ENCODE results near the gene FOXJ2. TPM values are rescaled to one million over a fixed set of nuclear protein-coding genes. Genes with fewer than 3 reads are reported as not detected.
"Not testable (repeated sequence)": the region's sequence is repeated elsewhere in the genome, so short reads cannot be mapped to it uniquely, and the experiment has no call there.

Gene FOXJ2
- total RNA-seq, result 10 to 100 TPM in 2 of 8 experiments, 1 to 10 TPM in 6; 4.5 to 12.8 (median 7.9) TPM

DNA sequence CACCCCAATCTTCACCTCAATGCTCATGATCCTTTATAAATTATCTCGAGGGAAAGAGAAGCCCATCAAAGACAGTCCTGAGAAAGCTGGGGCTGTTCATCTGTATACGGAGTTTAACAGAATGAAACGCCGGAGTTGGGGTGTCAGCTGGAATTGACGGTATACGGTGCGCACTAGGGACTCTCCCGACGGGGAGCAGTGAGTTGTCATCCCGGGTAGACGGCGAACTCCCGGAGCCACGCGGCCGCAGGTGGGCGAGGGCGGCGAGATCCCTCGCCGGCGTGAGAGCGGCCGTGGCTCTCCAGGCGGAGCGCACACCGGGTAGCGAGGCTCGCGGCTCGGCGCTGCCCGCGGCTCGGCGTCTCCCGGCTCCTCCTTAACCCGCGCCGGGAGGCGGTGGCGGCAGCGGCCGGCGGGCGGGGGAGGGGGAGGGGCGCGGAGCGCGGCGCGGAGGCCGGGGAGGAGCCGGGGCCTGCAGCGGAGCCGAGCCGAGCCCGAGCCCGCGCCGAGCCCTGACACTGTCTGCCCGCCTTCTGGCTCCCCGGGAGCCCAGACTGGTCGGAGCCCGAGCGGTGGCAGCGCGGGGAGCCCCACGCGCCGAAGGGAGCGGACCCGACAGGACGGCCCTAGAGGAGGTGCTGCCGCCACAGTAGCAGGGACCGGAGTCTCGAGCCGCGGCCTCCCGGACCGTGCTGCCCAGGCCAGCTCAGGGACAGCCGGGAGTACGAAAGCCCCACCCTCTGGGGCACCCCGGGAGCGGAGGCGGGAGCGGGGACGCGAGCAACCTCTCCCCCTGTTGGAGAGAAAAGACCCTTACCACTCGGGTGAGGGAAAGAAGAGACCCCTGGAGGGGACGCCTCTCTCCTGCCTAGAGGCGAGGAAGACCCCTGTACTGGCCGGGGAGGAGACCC lies at the start of gene FOXJ2:
Gene FOXJ2, plus strand, starts transcription at position 475 of the 911 bp plus-strand sequence. CDS start 7,117 bp downstream, outside the sequence.
- 0 to 7% (median 0%) methylated on average over 2 to 14 of the region's 93 CpGs; no CpG with 5 or more reads in 5 of the 10 experiments for WGBS, 10 experiments
- in situ Hi-C loops (cut with MboI; ENCODE audit: low pct_unique_long_range_greater_than_20kb in 2 of 9, low sequenced_read_pairs in 9 of 9, unreplicated experiment in 9 of 9), result no loop called here
- peaks cover 20 to 22% of the 10 kb centered on the region in 2 donors for H3K4me1 ChIP-seq (replicated peaks in 1 of 2)
- peak; percentile 78 to 88 (median 86) for ATAC-seq (replicated peaks in 6 of 8)
- H3K27ac ChIP-seq, result peak within 1 kb of the TSS; percentile 64 to 75
- peak within 1 kb of the TSS; percentile 60 to 87 (median 79) for H3K4me3 ChIP-seq

DNA sequence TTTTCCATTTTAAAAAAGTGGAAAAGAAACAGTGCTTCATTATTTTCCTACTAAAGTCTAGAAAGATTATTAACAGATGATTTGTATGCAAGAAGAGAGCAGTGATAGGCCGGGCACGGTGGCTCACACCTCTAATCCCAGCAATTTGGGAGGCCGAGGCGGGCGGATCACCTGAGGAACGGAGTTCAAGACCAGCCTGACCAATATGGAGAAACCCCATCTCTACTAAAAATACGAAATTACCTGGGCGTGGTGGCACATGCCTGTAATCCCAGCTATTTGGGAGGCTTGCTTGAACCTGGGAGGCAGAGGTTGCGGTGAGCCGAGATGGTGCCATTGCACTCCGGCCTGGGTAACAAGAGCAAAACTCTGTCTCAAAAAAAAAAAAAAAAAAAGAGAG lies 49.5 kb upstream of the FOXJ2 start:
- 60 to 100% (median 91%) methylated on average over 2 to 10 of the region's 11 CpGs; no CpG with 5 or more reads in 2 of the 10 experiments for WGBS, 10 experiments
- in situ Hi-C loops (cut with MboI; ENCODE audit: low pct_unique_long_range_greater_than_20kb in 2 of 9, low sequenced_read_pairs in 9 of 9, unreplicated experiment in 9 of 9), result loop anchor here in 4 of 9 experiments (25.0 kb wide), 1 partner anchor 121 kb away; the partner anchor contains the start of gene SLC2A14 (in 4 of the 4)
- H3K27ac ChIP-seq; H3K4me1 ChIP-seq (replicated peaks in 1 of 2); H3K4me3 ChIP-seq; ATAC-seq (replicated peaks in 6 of 8): not testable (repeated sequence)

DNA sequence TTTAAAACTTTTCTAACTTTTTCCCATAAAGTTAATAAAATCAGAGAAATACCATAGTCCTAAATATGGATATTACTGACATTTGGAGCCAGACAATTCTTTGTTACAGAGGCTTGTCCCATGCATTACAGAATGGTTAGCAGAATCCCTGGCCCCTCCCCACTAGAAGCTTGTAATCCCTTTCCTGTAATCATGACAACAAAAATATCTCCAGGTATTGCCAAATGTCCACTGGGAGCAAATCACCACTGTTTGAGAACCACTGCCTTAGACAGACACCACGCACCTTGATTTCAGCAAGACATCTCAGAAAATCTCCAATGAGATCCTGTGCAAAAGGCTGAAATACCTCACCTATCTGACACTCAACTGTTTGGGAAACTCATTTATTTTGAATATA lies 49.1 kb upstream of the FOXJ2 start:
- in situ Hi-C loops (cut with MboI; ENCODE audit: low pct_unique_long_range_greater_than_20kb in 2 of 9, low sequenced_read_pairs in 9 of 9, unreplicated experiment in 9 of 9), result loop anchor here in 4 of 9 experiments (25.0 kb wide), 1 partner anchor 121 kb away; the partner anchor contains the start of gene SLC2A14 (in 4 of the 4)
- H3K27ac ChIP-seq; H3K4me1 ChIP-seq (replicated peaks in 1 of 2); ATAC-seq (replicated peaks in 6 of 8); H3K4me3 ChIP-seq: not testable (repeated sequence)
- 80 to 100% (median 100%) methylated on average over 1 of the region's 1 CpG; no CpG with 5 or more reads in 5 of the 10 experiments for WGBS, 10 experiments

DNA sequence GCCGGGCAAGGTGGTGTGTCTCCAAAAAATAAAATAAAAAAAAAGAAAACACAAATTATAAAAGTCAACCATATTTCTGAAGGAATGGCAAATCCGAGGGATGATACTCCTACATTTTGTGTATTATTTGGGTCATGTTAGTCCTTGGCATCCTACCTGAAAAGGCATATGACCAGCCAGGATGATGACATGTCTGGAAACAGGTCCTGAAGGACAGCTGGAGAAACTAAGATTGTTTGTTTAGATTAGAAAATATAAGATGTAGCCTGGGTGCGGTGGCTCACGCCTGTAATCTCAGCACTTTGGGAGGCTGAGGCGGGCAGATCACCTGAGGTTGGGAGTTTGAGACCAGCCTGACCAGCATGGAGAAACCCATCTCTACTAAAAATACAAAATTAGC lies 47.6 kb upstream of the FOXJ2 start:
- 49 to 100% (median 86%) methylated on average over 1 to 5 of the region's 5 CpGs for WGBS, 10 experiments
- Histone ChIP-seq H3K4me3 (no peak overlapping the region), H3K4me1 (replicated peaks in 1 of 2) (no peaks in the 10 kb centered on the region), H3K27ac (no peak overlapping the region)
- no peak for ATAC-seq (replicated peaks in 6 of 8)
- in situ Hi-C loops (cut with MboI; ENCODE audit: low pct_unique_long_range_greater_than_20kb in 2 of 9, low sequenced_read_pairs in 9 of 9, unreplicated experiment in 9 of 9), result loop anchor here in 4 of 9 experiments (25.0 kb wide), 1 partner anchor 123 kb away; the partner anchor contains the start of gene SLC2A14 (in 4 of the 4)

DNA sequence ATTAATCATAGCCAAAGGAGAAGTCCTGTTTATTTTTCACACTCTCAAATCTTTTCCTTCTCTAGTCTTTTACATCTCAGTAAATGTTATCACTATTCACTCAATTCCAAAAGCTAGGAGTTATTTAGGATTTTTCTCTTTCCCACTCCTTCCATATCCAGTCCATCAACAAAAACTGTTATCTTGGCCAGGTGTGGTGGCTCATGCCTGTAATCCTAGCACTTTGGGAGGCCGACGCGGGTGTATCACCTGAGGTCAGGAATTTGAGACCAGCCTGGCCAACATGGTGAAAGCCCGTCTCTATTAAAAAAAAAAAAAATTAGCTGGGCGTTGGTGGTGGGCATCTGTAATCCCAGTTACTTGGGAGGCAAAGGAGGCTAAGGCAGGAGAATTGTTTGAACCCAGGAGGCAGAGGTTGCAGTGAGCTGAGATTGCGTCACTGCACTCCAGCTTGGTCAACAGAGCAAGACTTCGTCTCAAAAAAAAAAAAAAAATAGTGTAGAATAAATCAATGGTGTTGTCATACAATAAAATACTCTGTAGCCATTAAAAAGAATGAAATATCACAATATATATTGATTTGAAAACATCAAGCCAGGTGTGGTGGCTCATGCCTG lies 46.6 kb upstream of the FOXJ2 start:
- in situ Hi-C loops (cut with MboI; ENCODE audit: low pct_unique_long_range_greater_than_20kb in 2 of 9, low sequenced_read_pairs in 9 of 9, unreplicated experiment in 9 of 9), result loop anchor here in 4 of 9 experiments (25.0 kb wide), 1 partner anchor 124 kb away; the partner anchor contains the start of gene SLC2A14 (in 4 of the 4)
- no peak for ATAC-seq (replicated peaks in 6 of 8)

DNA sequence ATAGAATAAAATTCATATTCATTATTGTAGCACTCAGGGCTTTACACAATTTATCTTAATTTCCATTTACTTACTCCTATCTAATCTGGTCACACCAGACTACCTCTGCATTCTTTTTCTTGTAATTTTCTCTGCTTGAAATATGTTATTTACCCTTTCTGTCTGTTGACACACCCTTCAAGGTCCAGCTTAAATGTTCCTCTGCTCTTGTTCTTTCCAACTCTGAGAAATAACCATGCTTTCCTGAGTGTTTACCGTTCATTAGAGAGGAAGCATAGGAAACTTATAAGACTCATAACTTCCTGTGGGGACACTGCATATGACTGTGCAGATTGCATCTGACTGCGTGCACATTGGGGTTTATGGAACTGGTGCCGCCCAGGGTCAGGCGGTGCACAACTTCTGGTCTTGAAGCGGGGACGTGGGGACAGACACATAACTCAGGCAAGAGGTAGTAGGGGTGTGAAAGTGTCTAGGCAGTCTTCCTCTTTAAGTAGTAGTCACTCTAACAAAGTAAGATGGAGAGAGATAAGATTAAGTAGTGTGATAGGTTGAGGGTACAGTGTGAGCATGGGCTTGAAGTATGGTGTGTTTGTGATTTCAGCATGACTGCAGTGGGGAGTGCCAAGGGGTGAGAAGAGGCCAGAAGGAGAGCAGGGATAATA lies 42.6 kb upstream of the FOXJ2 start:
- in situ Hi-C loops (cut with MboI; ENCODE audit: low pct_unique_long_range_greater_than_20kb in 2 of 9, low sequenced_read_pairs in 9 of 9, unreplicated experiment in 9 of 9), result loop anchor here in 7 of 9 experiments (10.0 to 25.0 kb wide), 3 partner anchors 125 to 135 kb away; partner anchors contain the start of gene SLC2A14 (in 4 of the 7)
- peak in 1 of 8 experiments; percentile 8 for ATAC-seq (replicated peaks in 6 of 8)
- 57 to 100% (median 79%) methylated on average over 2 to 6 of the region's 6 CpGs; no CpG with 5 or more reads in 1 of the 10 experiments for WGBS, 10 experiments
- no peaks in the 10 kb centered on the region for H3K4me1 ChIP-seq (replicated peaks in 1 of 2)
- no peak overlapping the region for H3K4me3 ChIP-seq
- no peak overlapping the region for H3K27ac ChIP-seq

More for the DNA sequence above, 46.6 kb upstream of the FOXJ2 start:
- H3K4me3 ChIP-seq, result no peak overlapping the region
- H3K4me1 ChIP-seq (replicated peaks in 1 of 2), result no peaks in the 10 kb centered on the region
- no peak overlapping the region for H3K27ac ChIP-seq
- WGBS, 10 experiments, result 81 to 97% (median 95%) methylated on average over 4 to 7 of the region's 7 CpGs; no CpG with 5 or more reads in 3 of the 10 experiments

DNA sequence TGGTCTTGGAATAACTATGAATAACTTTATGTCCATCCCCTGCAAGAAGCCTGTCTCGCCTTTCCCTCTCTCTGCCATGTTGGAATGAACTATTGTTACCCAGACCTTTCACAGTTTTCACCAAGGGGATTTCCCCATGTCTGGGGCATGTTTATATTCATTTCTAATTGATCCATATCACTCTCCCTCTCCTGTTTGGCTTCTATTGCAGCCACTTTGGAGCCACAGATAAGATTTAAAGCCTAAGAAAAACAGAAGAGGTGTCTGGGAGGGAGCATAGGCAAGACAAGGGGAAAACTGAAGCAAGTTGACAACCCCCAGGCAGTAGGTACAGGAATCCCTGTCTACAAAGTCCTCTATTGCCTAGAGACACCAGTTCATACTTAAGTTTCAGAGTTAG lies 41.0 kb upstream of the FOXJ2 start:
- Histone ChIP-seq H3K27ac (no peak overlapping the region), H3K4me1 (replicated peaks in 1 of 2) (no peaks in the 10 kb centered on the region), H3K4me3 (no peak overlapping the region)
- WGBS, 10 experiments, result 67 to 100% (median 100%) methylated on average over 1 of the region's 1 CpG; no CpG with 5 or more reads in 3 of the 10 experiments
- ATAC-seq (replicated peaks in 6 of 8), result no peak
- in situ Hi-C loops (cut with MboI; ENCODE audit: low pct_unique_long_range_greater_than_20kb in 2 of 9, low sequenced_read_pairs in 9 of 9, unreplicated experiment in 9 of 9), result loop anchor here in 7 of 9 experiments (10.0 to 25.0 kb wide), 3 partner anchors 127 to 137 kb away; partner anchors contain the start of gene SLC2A14 (in 4 of the 7)

DNA sequence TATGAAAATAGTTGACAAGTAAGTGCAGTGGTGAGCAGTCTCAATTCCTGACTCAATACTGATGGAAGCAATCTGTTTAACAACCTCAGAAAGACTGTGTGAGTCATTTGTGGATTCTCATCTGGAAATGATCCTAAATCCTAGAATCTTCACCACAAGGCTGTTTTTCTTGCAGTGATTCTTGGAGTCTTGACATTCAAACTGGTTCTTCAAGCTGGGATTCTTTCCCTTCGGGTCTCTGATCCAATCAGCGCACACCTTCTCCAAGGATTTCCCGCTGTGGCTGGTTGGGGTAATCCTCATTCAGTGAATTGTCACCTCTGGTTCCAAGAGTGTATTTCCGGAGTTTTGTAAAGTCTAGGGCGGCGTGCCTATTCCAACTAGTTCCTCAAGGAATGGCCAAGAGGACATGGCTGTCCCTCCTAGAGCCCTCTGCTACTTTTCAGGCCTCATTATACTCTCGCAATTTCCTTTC lies 37.7 kb upstream of the FOXJ2 start:
- no peak overlapping the region for H3K4me3 ChIP-seq
- ATAC-seq (replicated peaks in 6 of 8), result peak in 7 of 8 experiments; percentile 9 to 55 (median 42)
- in situ Hi-C loops (cut with MboI; ENCODE audit: low pct_unique_long_range_greater_than_20kb in 2 of 9, low sequenced_read_pairs in 9 of 9, unreplicated experiment in 9 of 9), result loop anchor here in 7 of 9 experiments (10.0 to 25.0 kb wide), 3 partner anchors 130 to 140 kb away; partner anchors contain the start of gene SLC2A14 (in 4 of the 7)
- no peak overlapping the region for H3K27ac ChIP-seq
- no peaks in the 10 kb centered on the region for H3K4me1 ChIP-seq (replicated peaks in 1 of 2)
- 0 to 91% (median 67%) methylated on average over 1 to 6 of the region's 7 CpGs; no CpG with 5 or more reads in 4 of the 10 experiments for WGBS, 10 experiments

DNA sequence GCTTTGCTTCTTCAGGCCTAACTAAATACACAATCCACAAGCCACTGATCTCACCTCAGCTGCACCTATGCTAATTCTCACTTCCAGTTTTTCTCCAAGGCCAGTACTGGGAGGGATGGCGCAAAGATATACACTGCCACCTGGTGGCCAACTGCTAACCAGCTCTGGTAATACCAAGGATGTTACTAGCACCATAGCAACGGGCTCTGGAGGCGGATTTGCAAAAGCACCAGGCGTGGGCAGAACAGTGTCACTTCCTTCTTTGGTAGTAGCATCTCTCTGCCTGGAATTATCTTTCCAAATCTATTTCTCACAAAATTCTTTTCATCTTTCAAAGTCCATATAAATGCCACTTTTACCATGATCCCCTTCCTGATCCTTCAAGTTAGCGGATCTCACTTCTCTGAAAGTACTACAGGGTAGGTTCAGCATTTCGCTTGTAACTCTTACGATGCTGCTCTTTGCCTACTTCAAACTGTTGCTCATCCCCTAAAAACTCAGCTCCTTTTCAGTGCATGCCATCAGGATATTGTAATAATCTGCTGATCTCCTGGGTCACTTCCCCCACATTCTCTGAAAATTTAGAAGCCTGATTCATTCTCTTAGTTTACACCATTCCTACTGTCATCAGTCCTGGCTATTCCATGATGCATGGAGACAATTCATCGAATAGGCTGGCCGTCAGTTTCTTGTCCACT lies 37.1 kb upstream of the FOXJ2 start:
- no peak overlapping the region for H3K4me3 ChIP-seq
- in situ Hi-C loops (cut with MboI; ENCODE audit: low pct_unique_long_range_greater_than_20kb in 2 of 9, low sequenced_read_pairs in 9 of 9, unreplicated experiment in 9 of 9), result loop anchor here in 7 of 9 experiments (10.0 to 25.0 kb wide), 3 partner anchors 131 to 141 kb away; partner anchors contain the start of gene SLC2A14 (in 4 of the 7)

DNA sequence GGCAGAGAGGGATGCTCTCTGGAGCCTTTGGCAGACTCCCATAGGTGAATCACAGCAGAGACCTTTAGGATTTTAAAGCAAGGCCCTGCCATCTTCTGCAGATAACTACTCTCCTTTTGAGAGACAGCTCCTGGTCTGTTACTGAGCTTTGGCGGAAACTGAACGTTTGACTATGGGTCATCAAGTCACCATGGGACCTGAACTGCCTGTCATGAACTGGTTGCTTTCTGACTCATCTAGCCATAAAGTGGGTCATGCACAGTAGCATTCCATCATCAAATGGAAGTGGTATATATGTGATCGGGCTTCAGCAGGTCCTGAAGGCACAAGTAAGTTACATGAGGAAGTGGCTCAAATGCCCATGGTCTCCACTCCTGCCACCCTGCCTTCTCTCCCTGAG lies 31.7 kb upstream of the FOXJ2 start:
- H3K4me1 ChIP-seq (replicated peaks in 1 of 2); in situ Hi-C loops (cut with MboI; ENCODE audit: low pct_unique_long_range_greater_than_20kb in 2 of 9, low sequenced_read_pairs in 9 of 9, unreplicated experiment in 9 of 9); H3K4me3 ChIP-seq; ATAC-seq (replicated peaks in 6 of 8); H3K27ac ChIP-seq: not testable (repeated sequence)
- WGBS, 10 experiments, result 60 to 100% (median 91%) methylated on average over 1 to 3 of the region's 3 CpGs; no CpG with 5 or more reads in 4 of the 10 experiments

More for the DNA sequence above, 37.1 kb upstream of the FOXJ2 start:
- H3K4me1 ChIP-seq (replicated peaks in 1 of 2), result no peaks in the 10 kb centered on the region
- H3K27ac ChIP-seq, result no peak overlapping the region
- WGBS, 10 experiments, result 0 to 100% (median 39%) methylated on average over 1 to 8 of the region's 9 CpGs; no CpG with 5 or more reads in 2 of the 10 experiments
- ATAC-seq (replicated peaks in 6 of 8), result peak; percentile 97 to 100 (median 100)

DNA sequence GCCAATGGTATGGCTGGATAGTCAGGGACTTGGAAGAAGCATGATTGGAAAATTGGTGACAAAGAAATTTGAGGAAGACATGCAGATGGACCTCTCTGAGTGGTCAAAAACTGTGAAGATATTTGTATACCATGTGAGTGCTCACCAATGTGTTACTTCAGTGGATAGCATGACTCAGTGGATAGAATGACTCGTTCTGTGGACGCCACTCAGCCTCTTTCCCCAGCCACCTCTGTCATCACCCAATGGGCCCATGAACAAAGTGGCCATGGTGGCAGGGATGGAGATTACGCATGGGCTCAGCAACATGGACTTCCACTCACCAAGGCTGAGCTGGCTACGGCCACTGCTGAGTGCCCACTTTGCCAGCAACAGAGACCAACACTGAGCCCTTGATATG lies 31.0 kb upstream of the FOXJ2 start:
- H3K4me1 ChIP-seq (replicated peaks in 1 of 2); H3K27ac ChIP-seq; in situ Hi-C loops (cut with MboI; ENCODE audit: low pct_unique_long_range_greater_than_20kb in 2 of 9, low sequenced_read_pairs in 9 of 9, unreplicated experiment in 9 of 9); ATAC-seq (replicated peaks in 6 of 8); H3K4me3 ChIP-seq: not testable (repeated sequence)
- 17 to 91% (median 72%) methylated on average over 1 to 4 of the region's 4 CpGs; no CpG with 5 or more reads in 4 of the 10 experiments for WGBS, 10 experiments
